Spleen (tissue), 11 donors: ENCODE results near the gene CTNND1. TPM values are rescaled to one million over a fixed set of nuclear protein-coding genes. Genes with fewer than 3 reads are reported as not detected.

ENCODE experiments used
- DNase-seq: peaks from one replicate; pipeline ENCODE4 v3.0.0-alpha.2; 2020
- H3K27ac ChIP-seq, 8 donors: fragments of 200-600 bp; sonication (generic) in 7 of 8; 1 replicate in 4 of 8; 2 replicates in 4 of 8; pipeline versions ENCODE4 v1.5.0 to v1.8.0; 2016 to 2021; ENCODE audit warnings: inconsistent platforms in 4 of 8, mild to moderate bottlenecking in 4 of 8, moderate library complexity in 1 of 8
- H3K27me3 ChIP-seq, 7 donors: fragments of 200-600 bp; sonication (generic) in 6 of 7; replicated peaks in 1 of 7; 1 replicate in 4 of 7; 2 replicates in 3 of 7; pipeline versions ENCODE4 v1.5.0 to v1.8.0; 2016 to 2021; ENCODE audit warnings: inconsistent platforms in 3 of 7, mild to moderate bottlenecking in 1 of 7
- H3K36me3 ChIP-seq, 6 donors: fragments of 200-600 bp; sonication (generic) in 5 of 6; 1 replicate in 4 of 6; 2 replicates in 2 of 6; pipeline versions ENCODE4 v1.5.0 to v1.8.0; 2016 to 2021; ENCODE audit warnings: inconsistent platforms in 2 of 6
- H3K4me1 ChIP-seq, 6 donors: fragments of 200-600 bp; sonication (generic) in 5 of 6; 1 replicate in 3 of 6; 2 replicates in 3 of 6; pipeline versions ENCODE4 v1.5.0 to v1.8.0; 2016 to 2021; ENCODE audit warnings: inconsistent platforms in 3 of 6
- H3K4me3 ChIP-seq, 8 donors: fragments of 200-600 bp; sonication (generic) in 7 of 8; 1 replicate in 4 of 8; 2 replicates in 4 of 8; pipeline versions ENCODE4 v1.5.0 to v1.8.0; 2016 to 2021; ENCODE audit warnings: inconsistent platforms in 4 of 8, mild to moderate bottlenecking in 4 of 8, moderate library complexity in 2 of 8
- H3K9me3 ChIP-seq, 8 donors: fragments of 200-600 bp; sonication (generic) in 7 of 8; 1 replicate in 4 of 8; 2 replicates in 4 of 8; pipeline versions ENCODE4 v1.5.0 to v1.8.0; 2016 to 2021; ENCODE audit warnings: inconsistent platforms in 4 of 8
- POLR2A ChIP-seq, 3 donors: fragments of 450-650 bp; IDR thresholded peaks; one replicate each; pipeline ENCODE4 v1.5.1; 2017; ENCODE audit warnings: antibody characterized with exemption in 3 of 3, mild to moderate bottlenecking in 1 of 3
- POLR2AphosphoS5 ChIP-seq, 3 donors: sonication (generic); formaldehyde crosslinking; IDR thresholded peaks; one replicate each; pipeline ENCODE4 v1.5.1; 2017; ENCODE audit warnings: antibody characterized with exemption in 3 of 3
- WGBS, 5 donors: extraction: QIAGEN DNeasy Blood & Tissue Kit in 3 of 5; methylation state at CpG; one replicate each; pipeline versions ENCODE4 v1.1.5 to v1.1.7; 2013 to 2018; 5-methylcytosine and 5-hydroxymethylcytosine counted together
- intact Hi-C: fragments of 100-400 bp; cut with DNase I; formaldehyde crosslinking; loops from one replicate; pipeline ENCODE4 v1.15.0; 2023; ENCODE audit warnings: low total_unique reads
- polyA plus RNA-seq, 3 donors: library from polyadenylated mRNA; stranded (reverse); fragments of 200-250 nt; gene quantifications; one replicate each; pipeline ENCODE4 v1.2.1, GENCODE V29; 2013
- total RNA-seq, 7 donors: library from RNA; depleted of rRNA in 3 of 7; stranded (reverse); fragments of >200 nt in 3 of 7; fragmentation: NEBNext Ultra II Directional in 4 of 7; extraction: Animal tissue kit (Norgen Biotek cat#: 25700) in 4 of 7; gene quantifications; one replicate each; pipeline versions ENCODE4 v1.1.0 to v1.2.1, GENCODE V29; 2016 to 2021
- TF ChIP-seq, protein P1 (sequence below), 11 experiments: fragments of 200-600 bp in 7 of 11; fragments of 450-650 bp in 4 of 11; sonication (generic) in 4 of 11; IDR thresholded peaks in 8 of 11; conservative IDR thresholded peaks in 3 of 11; 1 replicate in 7 of 11; 2 replicates in 4 of 11; pipeline versions ENCODE4 v1.4.0 to v1.8.0; 2016 to 2021; ENCODE audit warnings: antibody characterized with exemption in 11 of 11, inconsistent platforms in 4 of 11, mild to moderate bottlenecking in 1 of 11
- donor health status: healthy with polysubstance abuse.
- donor health status: DM: no; HTN: no; CAD: no; lungs with moderate emphysema.
- donor health status: DM: no; HTN: no; CAD: no.
- donor health status: Bipolar disorder and iron deficiency.
- donor health status: healthy.
- donor health status: DM: no; HTN: no; CAD: no.
- donor health status: DM: yes; HTN: yes; CAD: no.

Gene CTNND1
- total and polyA plus RNA-seq, 10 donors = 12.0 to 227 (median 125) TPM

DNA sequence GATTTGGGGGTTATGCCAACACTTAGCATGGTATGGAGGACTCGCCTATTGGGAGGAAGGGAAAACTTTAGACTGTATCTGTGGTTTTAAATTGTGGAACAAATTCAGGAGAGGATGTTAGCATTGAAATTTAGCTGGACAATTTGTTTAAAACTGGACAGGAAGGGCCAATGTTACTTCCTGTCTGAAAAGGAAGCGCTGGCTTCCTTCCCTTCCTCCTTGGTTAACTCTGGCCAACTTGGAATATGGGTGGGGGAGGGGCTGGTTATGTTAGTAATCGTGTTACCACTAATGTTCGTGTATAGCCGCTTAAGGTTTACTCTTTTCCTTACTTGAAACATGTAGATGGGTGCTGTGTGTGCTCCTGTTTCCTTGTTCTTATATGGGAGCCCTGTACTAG, 13.9 kb downstream of the CTNND1 start:
- Histone ChIP-seq H3K27ac (peak overlapping the region in 7 of 8 donors; percentile 30 to 90 (median 79)), H3K4me1 (peaks cover 42 to 98% (median 82%) of the 10 kb centered on the region in 6 donors), H3K9me3 (no peaks in the 10 kb centered on the region), H3K36me3 (no peaks in the 10 kb centered on the region), H3K27me3 (no peaks in the 10 kb centered on the region), H3K4me3 (peak overlapping the region in 5 of 8 donors; percentile 1 to 33 (median 10))
- peak in 1 of 3 donors; percentile 48 for TF ChIP-seq POLR2AphosphoS5 (IDR thresholded peaks at IDR 0.05)
- TF ChIP-seq, protein P1, sequence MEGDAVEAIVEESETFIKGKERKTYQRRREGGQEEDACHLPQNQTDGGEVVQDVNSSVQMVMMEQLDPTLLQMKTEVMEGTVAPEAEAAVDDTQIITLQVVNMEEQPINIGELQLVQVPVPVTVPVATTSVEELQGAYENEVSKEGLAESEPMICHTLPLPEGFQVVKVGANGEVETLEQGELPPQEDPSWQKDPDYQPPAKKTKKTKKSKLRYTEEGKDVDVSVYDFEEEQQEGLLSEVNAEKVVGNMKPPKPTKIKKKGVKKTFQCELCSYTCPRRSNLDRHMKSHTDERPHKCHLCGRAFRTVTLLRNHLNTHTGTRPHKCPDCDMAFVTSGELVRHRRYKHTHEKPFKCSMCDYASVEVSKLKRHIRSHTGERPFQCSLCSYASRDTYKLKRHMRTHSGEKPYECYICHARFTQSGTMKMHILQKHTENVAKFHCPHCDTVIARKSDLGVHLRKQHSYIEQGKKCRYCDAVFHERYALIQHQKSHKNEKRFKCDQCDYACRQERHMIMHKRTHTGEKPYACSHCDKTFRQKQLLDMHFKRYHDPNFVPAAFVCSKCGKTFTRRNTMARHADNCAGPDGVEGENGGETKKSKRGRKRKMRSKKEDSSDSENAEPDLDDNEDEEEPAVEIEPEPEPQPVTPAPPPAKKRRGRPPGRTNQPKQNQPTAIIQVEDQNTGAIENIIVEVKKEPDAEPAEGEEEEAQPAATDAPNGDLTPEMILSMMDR (IDR thresholded peaks at IDR 0.05 in 8 of 11, conservative IDR thresholded peaks at IDR 0.05 in 3 of 11) = no peak
- no peak for DNase-seq
- intact Hi-C loops = no loop called here
- WGBS, 5 donors = 37 to 52% (median 45%) methylated on average over 5 of the region's 5 CpGs

DNA sequence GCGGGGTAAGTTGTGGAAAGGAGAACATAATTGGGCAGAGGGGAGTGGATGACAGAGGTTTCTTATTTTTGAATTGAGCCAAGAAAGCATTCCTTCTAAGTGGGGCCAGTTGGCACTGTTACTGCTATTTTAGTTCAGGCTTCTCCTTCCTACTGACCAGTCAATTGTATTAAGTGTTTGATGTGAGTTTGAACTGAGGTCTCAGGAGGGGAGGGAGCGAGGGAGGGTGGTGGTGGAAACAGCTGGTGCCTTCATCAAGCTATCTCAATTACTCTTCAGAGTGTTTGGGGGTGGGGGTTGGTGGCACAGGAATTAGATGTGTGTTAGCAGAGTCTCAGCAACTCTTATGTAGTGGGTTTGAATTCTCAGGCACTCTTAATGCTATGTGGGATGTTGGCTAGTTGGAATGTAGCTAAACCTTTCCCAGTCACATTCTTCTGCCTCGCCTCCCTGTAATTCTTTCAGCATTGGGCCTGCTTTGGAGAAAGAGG, 14.5 kb downstream of the CTNND1 start:
- H3K4me3 ChIP-seq = peak overlapping the region in 5 of 8 donors; percentile 1 to 33 (median 10)
- TF ChIP-seq, protein P1 (IDR thresholded peaks at IDR 0.05 in 8 of 11, conservative IDR thresholded peaks at IDR 0.05 in 3 of 11) = no peak
- TF ChIP-seq POLR2A (IDR thresholded peaks at IDR 0.05) = no peak
- TF ChIP-seq POLR2AphosphoS5 (IDR thresholded peaks at IDR 0.05) = no peak
- H3K9me3 ChIP-seq = no peaks in the 10 kb centered on the region
- H3K27ac ChIP-seq = peak overlapping the region in 7 of 8 donors; percentile 30 to 90 (median 79)
- no peaks in the 10 kb centered on the region for H3K36me3 ChIP-seq
- H3K27me3 ChIP-seq = no peaks in the 10 kb centered on the region
- intact Hi-C loops = no loop called here
- peaks cover 41 to 98% (median 83%) of the 10 kb centered on the region in 6 donors for H3K4me1 ChIP-seq
- WGBS, 5 donors = 54 to 86% (median 61%) methylated on average over 3 of the region's 3 CpGs
- no peak for DNase-seq

DNA sequence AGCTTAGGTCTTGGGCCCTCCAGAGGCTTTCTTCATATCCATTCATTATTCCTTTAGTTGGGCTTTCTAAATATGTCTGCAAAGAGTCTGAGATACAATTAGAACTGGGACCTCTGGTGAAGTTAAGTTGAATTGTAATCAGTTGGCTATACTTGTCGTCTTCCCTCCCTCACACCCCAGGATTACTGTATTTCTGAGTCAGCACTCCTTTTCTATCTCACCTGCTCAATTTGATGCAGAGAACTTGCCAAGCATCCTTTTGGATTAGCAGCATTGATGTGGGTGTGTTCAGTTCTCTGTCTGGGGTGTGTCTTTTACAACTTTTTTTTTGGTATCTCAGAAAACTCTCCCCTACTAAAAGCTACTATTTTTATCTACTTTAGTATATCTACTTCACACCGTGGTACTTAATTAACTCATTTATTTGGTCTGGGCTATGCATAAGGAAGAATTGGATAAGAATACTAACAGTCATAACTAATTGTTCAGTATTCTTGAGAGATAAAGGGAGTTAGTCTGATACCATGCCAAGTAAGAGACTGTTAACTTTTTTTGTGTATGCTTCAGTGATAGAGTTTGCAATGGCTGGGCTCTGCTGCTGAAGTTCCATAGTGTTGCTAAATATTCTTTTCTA, 15.1 kb downstream of the CTNND1 start:
- Histone ChIP-seq H3K4me3 (peak overlapping the region in 2 of 8 donors; percentile 19 to 33), H3K27ac (peak overlapping the region in 7 of 8 donors; percentile 73 to 90 (median 79))
- WGBS, 5 donors = 46 to 71% (median 66%) methylated on average over 2 of the region's 2 CpGs

DNA sequence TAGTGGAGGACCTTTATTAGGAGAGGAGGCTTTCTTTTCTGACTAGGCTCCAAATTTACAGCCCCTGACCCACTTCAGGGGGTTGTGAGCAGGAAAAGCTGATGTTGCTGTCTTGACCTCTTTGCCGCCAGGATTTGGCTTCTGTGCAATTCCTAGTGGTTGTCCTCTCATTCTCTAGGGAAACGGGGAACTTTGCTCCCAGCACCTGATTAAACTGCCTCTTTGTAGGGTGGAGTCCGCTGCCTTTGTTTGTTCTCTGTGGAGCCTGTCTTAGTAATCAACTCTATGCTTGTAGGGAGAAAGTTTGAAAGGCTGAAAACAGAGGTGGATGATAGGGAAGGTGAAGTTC, 16.3 kb downstream of the CTNND1 start:
- no peak for TF ChIP-seq POLR2A (IDR thresholded peaks at IDR 0.05)
- TF ChIP-seq, protein P1 (IDR thresholded peaks at IDR 0.05 in 8 of 11, conservative IDR thresholded peaks at IDR 0.05 in 3 of 11) = no peak
- TF ChIP-seq POLR2AphosphoS5 (IDR thresholded peaks at IDR 0.05) = no peak
- no peak for DNase-seq
- Histone ChIP-seq H3K27me3 (no peaks in the 10 kb centered on the region), H3K4me3 (no peak overlapping the region), H3K9me3 (no peaks in the 10 kb centered on the region), H3K27ac (peak overlapping the region; percentile 11 to 90 (median 78)), H3K4me1 (peaks cover 54 to 100% (median 87%) of the 10 kb centered on the region in 6 donors), H3K36me3 (no peaks in the 10 kb centered on the region)
- intact Hi-C loops = no loop called here
- WGBS, 5 donors = 57 to 74% (median 66%) methylated on average over 3 of the region's 3 CpGs

More for the DNA sequence above, 15.1 kb downstream of the CTNND1 start:
- Histone ChIP-seq H3K4me1 (peaks cover 47 to 99% (median 86%) of the 10 kb centered on the region in 6 donors), H3K27me3 (no peaks in the 10 kb centered on the region), H3K36me3 (no peaks in the 10 kb centered on the region), H3K9me3 (no peaks in the 10 kb centered on the region)
- intact Hi-C loops = no loop called here
- TF ChIP-seq, protein P1 (IDR thresholded peaks at IDR 0.05 in 8 of 11, conservative IDR thresholded peaks at IDR 0.05 in 3 of 11) = no peak
- TF ChIP-seq POLR2AphosphoS5 (IDR thresholded peaks at IDR 0.05) (no peak), POLR2A (IDR thresholded peaks at IDR 0.05) (no peak)
- no peak for DNase-seq
